Measurements from ENCODE around the gene SLC5A12. TPM values are rescaled to one million over a fixed set of nuclear protein-coding genes. Genes with fewer than 3 reads are reported as not detected.

The SLC5A12 gene
- polyA plus RNA-seq, 2 of the 4 experiments (the other 2 are of a cell fraction), result not detected

- FAIRE-seq, result no peak
- no peak for DNase-seq (ENCODE audit: low read depth in 1 of 2, low spot score in 1 of 2)
- Histone ChIP-seq H3K27ac (no peak overlapping the region), H3K9me3 (no peaks in the 10 kb centered on the region), H3K4me1 (no peaks in the 10 kb centered on the region), H3K4me3 (no peak overlapping the region), H3K4me2 (no peak overlapping the region)
- TF ChIP-seq FOXS1 (CRISPR knock-in tag; IDR thresholded peaks at IDR 0.05), result no peak
- TF ChIP-seq USF2 (IDR thresholded peaks at IDR 0.05), result no peak
- no peak for TF ChIP-seq MYC (IDR thresholded peaks at IDR 0.05; ENCODE audit: borderline replicate concordance, low read length)
- TF ChIP-seq CHD4 (IDR thresholded peaks at IDR 0.05; ENCODE audit: borderline replicate concordance), result no peak
- TF ChIP-seq ZNF302 (CRISPR knock-in tag; IDR thresholded peaks at IDR 0.05), result no peak
- TF ChIP-seq PBX3 (IDR thresholded peaks at IDR 0.05), result no peak
- no peak for TF ChIP-seq POLR2AphosphoS2 (conservative IDR thresholded peaks at IDR 0.05; ENCODE audit: low read length)
- TF ChIP-seq ATOH8 (CRISPR knock-in tag; IDR thresholded peaks at IDR 0.05; ENCODE audit: low read depth), result no peak
- TF ChIP-seq TP53 (CRISPR knock-in tag; IDR thresholded peaks at IDR 0.05), result no peak
- TF ChIP-seq HOXB5 (CRISPR knock-in tag; IDR thresholded peaks at IDR 0.05), result no peak
- TF ChIP-seq EHF (CRISPR knock-in tag; IDR thresholded peaks at IDR 0.05), result no peak
- no peak for TF ChIP-seq EHMT2 (IDR thresholded peaks at IDR 0.05; ENCODE audit: low read depth)
- no peak for TF ChIP-seq JUN (IDR thresholded peaks at IDR 0.05)
- POLR2A ChIA-PET, result no interaction called here
- ATAC-seq, result no peak
- CTCF ChIA-PET, result no interaction called here
Observed at GRCh38 chr11:26717771-26718170, 4.1 kb downstream of the SLC5A12 start.

GRCh38 chr11:26715133-26715532, 6.7 kb downstream of the SLC5A12 start:
- FAIRE-seq (no peak), ATAC-seq (no peak), DNase-seq (ENCODE audit: low read depth in 1 of 2, low spot score in 1 of 2) (no peak)
- 4% methylated on average over 1 of the region's 1 CpG for WGBS (ENCODE audit: missing lambda C conversion rate)
- Histone ChIP-seq H3K4me2 (no peak overlapping the region), H3K4me1 (no peaks in the 10 kb centered on the region), H3K4me3 (no peak overlapping the region), H3K9me3 (no peaks in the 10 kb centered on the region), H3K27ac (no peak overlapping the region)
- CTCF ChIA-PET, result no interaction called here
- TF ChIP-seq PBX3 (IDR thresholded peaks at IDR 0.05) (no peak), TFCP2L1 (CRISPR knock-in tag; IDR thresholded peaks at IDR 0.05) (no peak), RFX5 (IDR thresholded peaks at IDR 0.05) (no peak), EP300 (IDR thresholded peaks at IDR 0.05) (no peak), MAX (IDR thresholded peaks at IDR 0.05) (no peak), CBX2 (IDR thresholded peaks at IDR 0.05; ENCODE audit: borderline replicate concordance, low read depth) (no peak), RCOR1 (IDR thresholded peaks at IDR 0.05; ENCODE audit: low read depth, low read length) (no peak), NPAS2 (CRISPR knock-in tag; IDR thresholded peaks at IDR 0.05; ENCODE audit: borderline replicate concordance) (no peak), POLR2A (IDR thresholded peaks at IDR 0.05; ENCODE audit: low read length) (no peak), ZNF302 (CRISPR knock-in tag; IDR thresholded peaks at IDR 0.05) (no peak), RNF2 (IDR thresholded peaks at IDR 0.05; ENCODE audit: borderline replicate concordance, low read depth) (no peak), KDM5A (IDR thresholded peaks at IDR 0.05) (no peak), ATOH8 (CRISPR knock-in tag; IDR thresholded peaks at IDR 0.05; ENCODE audit: low read depth) (no peak), EHF (CRISPR knock-in tag; IDR thresholded peaks at IDR 0.05) (no peak), HDAC2 (IDR thresholded peaks at IDR 0.05) (no peak), NFE2L2 (conservative IDR thresholded peaks at IDR 0.05; ENCODE audit: low read length) (no peak), USF2 (IDR thresholded peaks at IDR 0.05) (no peak), CHD4 (IDR thresholded peaks at IDR 0.05; ENCODE audit: borderline replicate concordance) (no peak)
- POLR2A ChIA-PET, result no interaction called here
